B cell (primary cell): Measurements from ENCODE around the gene CD4. TPM values are rescaled to one million over a fixed set of nuclear protein-coding genes. Genes with fewer than 3 reads are reported as not detected.

Experiments
- ATAC-seq: fragments of 200-7000 bp; cut with Tn5 transposase; one replicate; pipeline ENCODE4 v1.10.0; 2021; ENCODE audit warnings: low read depth, mild to moderate bottlenecking, moderate number of reproducible peaks, moderate library complexity
- CTCF ChIA-PET: fragments of 350-600 bp; sonication (Branson Sonifier 250); formaldehyde crosslinking; loops from one replicate; lab custom pipeline; 2021; ENCODE audit warnings: antibody characterized with exemption, inconsistent platforms; lab: Charles Lee
- POLR2A ChIA-PET: fragments of 350-600 bp; sonication (Branson Sonifier 250); formaldehyde crosslinking; loops from one replicate; lab custom pipeline; 2021; ENCODE audit warnings: antibody characterized with exemption; lab: Charles Lee
- DNase-seq: peaks from one replicate; pipeline ENCODE4 v3.0.0; 2013
- H2AFZ ChIP-seq: 2 replicates; pipeline ENCODE4 v1.6.1; 2012; ENCODE audit warnings: mild to moderate bottlenecking, low read depth, low read length; ENCODE audit not compliant: insufficient read depth, poor library complexity, severe bottlenecking
- H3K27ac ChIP-seq, 2 donors: 1 replicate in 1 of 2; 2 replicates in 1 of 2; pipeline ENCODE4 v1.5.1; 2012 to 2013; ENCODE audit warnings: low read length in 2 of 2, mild to moderate bottlenecking in 2 of 2, moderate library complexity in 1 of 2
- H3K27me3 ChIP-seq, 4 experiments: fragments of 200-600 bp in 1 of 4; sonication (generic) in 1 of 4; replicated peaks in 1 of 4; 1 replicate in 2 of 4; 2 replicates in 2 of 4; pipeline versions ENCODE4 v1.6.1 to v1.7.0; 2013 to 2016; ENCODE audit warnings: low read length in 3 of 4, mild to moderate bottlenecking in 2 of 4, mixed read lengths in 1 of 4, moderate library complexity in 1 of 4; ENCODE audit not compliant: insufficient read depth in 4 of 4, control insufficient read depth in 3 of 4; ENCODE audit errors: control extremely low read depth in 1 of 4
- H3K36me3 ChIP-seq, 2 experiments: replicated peaks in 1 of 2; 1 replicate in 1 of 2; 2 replicates in 1 of 2; pipeline versions ENCODE4 v1.6.1 to v1.7.1; 2013; ENCODE audit warnings: low read length in 1 of 2; ENCODE audit not compliant: insufficient read depth in 2 of 2, control insufficient read depth in 1 of 2; ENCODE audit errors: control extremely low read depth in 1 of 2, extremely low read depth in 1 of 2
- H3K4me1 ChIP-seq, 2 donors: fragments of 200-600 bp in 1 of 2; sonication (generic) in 1 of 2; 1 replicate in 1 of 2; 2 replicates in 1 of 2; pipeline versions ENCODE4 v1.5.1 to v1.6.1; 2013 to 2017; ENCODE audit warnings: low read length in 2 of 2; ENCODE audit not compliant: control insufficient read depth in 2 of 2, insufficient read depth in 2 of 2
- H3K4me2 ChIP-seq: replicated peaks from 2 replicates; pipeline ENCODE3; 2012; ENCODE audit warnings: mild to moderate bottlenecking, low read depth, low read length; ENCODE audit not compliant: poor library complexity, severe bottlenecking
- H3K4me3 ChIP-seq, 5 experiments: fragments of 200-600 bp in 1 of 5; sonication (generic) in 1 of 5; 1 replicate in 3 of 5; 2 replicates in 2 of 5; pipeline versions ENCODE4 v1.5.1 to v1.7.0; 2011 to 2016; ENCODE audit warnings: low read length in 4 of 5, mild to moderate bottlenecking in 4 of 5, low read depth in 2 of 5, control low read depth in 1 of 5, moderate library complexity in 1 of 5; ENCODE audit not compliant: insufficient read depth in 1 of 5; ENCODE audit errors: control extremely low read depth in 1 of 5, extremely low read depth in 1 of 5
- H3K79me2 ChIP-seq: fragments of 200-600 bp; sonication (generic); one replicate; pipeline ENCODE4 v1.6.0; 2016; ENCODE audit warnings: low read length; ENCODE audit not compliant: control insufficient read depth, insufficient read depth
- H3K9ac ChIP-seq: fragments of 200-600 bp; sonication (generic); 2 replicates; pipeline ENCODE4 v1.6.1; 2017; ENCODE audit warnings: mild to moderate bottlenecking, low read length, moderate library complexity
- H3K9me3 ChIP-seq, 3 donors: one replicate each; pipeline versions ENCODE4 v1.6.1 to v1.7.1; 2013; ENCODE audit warnings: low read length in 2 of 3; ENCODE audit not compliant: control insufficient read depth in 2 of 3, insufficient read depth in 1 of 3; ENCODE audit errors: control extremely low read depth in 1 of 3
- H4K20me1 ChIP-seq: 2 replicates; pipeline ENCODE4 v1.6.0; 2012; ENCODE audit warnings: mild to moderate bottlenecking, low read length; ENCODE audit not compliant: insufficient read depth, control insufficient read depth, poor library complexity, severe bottlenecking
- H3K27ac Mint-ChIP-seq: one replicate; pipeline ENCODE4 v1.8.0; 2021; ENCODE audit warnings: mixed read lengths
- H3K27me3 Mint-ChIP-seq: one replicate; pipeline ENCODE4 v1.8.0; 2021; ENCODE audit warnings: mixed read lengths
- H3K4me1 Mint-ChIP-seq: one replicate; pipeline ENCODE4 v1.8.0; 2021; ENCODE audit warnings: mixed read lengths
- H3K4me3 Mint-ChIP-seq: one replicate; pipeline ENCODE4 v1.8.0; 2021; ENCODE audit warnings: mixed read lengths
- H3K9me3 Mint-ChIP-seq: one replicate; pipeline ENCODE4 v1.8.0; 2022; ENCODE audit warnings: mixed read lengths; ENCODE audit not compliant: insufficient read depth
- EZH2 ChIP-seq: IDR thresholded peaks from 2 replicates; pipeline ENCODE4 v1.6.1; 2012; ENCODE audit warnings: borderline replicate concordance, low read depth, mild to moderate bottlenecking, moderate library complexity, low read length; ENCODE audit not compliant: insufficient read depth, poor library complexity, severe bottlenecking
- WGBS: methylation state at CpG from one replicate; pipeline ENCODE4 v1.1.5; 2013; ENCODE audit warnings: missing lambda C conversion rate; ENCODE audit not compliant: insufficient coverage; 5-methylcytosine and 5-hydroxymethylcytosine counted together
- intact Hi-C: fragments of 100-400 bp; cut with micrococcal nuclease; formaldehyde crosslinking; loops from one replicate; pipeline ENCODE4 v1.10.0; 2022
- polyA plus RNA-seq: library from polyadenylated mRNA; depleted of rRNA; stranded (reverse); fragments of >200 nt; gene quantifications from 2 replicates; pipeline ENCODE4 v1.2.3, GENCODE V29; 2012
- total RNA-seq, 2 donors: library from RNA; stranded (reverse); fragments of 120-200 nt in 1 of 2; gene quantifications; 1 replicate in 1 of 2; 2 replicates in 1 of 2; pipeline versions ENCODE4 v1.2.3 to v1.2.4, GENCODE V29; 2013 to 2022
- TF ChIP-seq, protein P1 (sequence below): fragments of 200-600 bp; IDR thresholded peaks from one replicate; pipeline ENCODE4 v1.8.0; 2022; ENCODE audit warnings: antibody characterized with exemption, mild to moderate bottlenecking

Gene CD4
- total and polyA plus RNA-seq, 2 donors (not counting 1 experiment from before 2014, with no cell fraction given) = 0.49 to 2.2 TPM

- 85% methylated on average over 14 of the region's 14 CpGs for WGBS
- no peaks in the 10 kb centered on the region for H3K36me3 ChIP-seq
- no peak overlapping the region for H3K27ac Mint-ChIP-seq
- intact Hi-C loops = loop anchor here (2.0 kb wide), 1 partner anchor 89 kb away; the partner anchor contains the start of gene ZNF384
- no peaks in the 10 kb centered on the region for H3K79me2 ChIP-seq
- peaks cover 12% of the 10 kb centered on the region for H3K4me1 Mint-ChIP-seq
- no peak for TF ChIP-seq EZH2
- ATAC-seq (no peak), DNase-seq (no peak)
- ChIA-PET CTCF (interaction anchor here (0.6 to 7.8 kb wide), 28 partner anchors 8 to 383 kb away, joined by 3 to 109 read pairs (median 4); partner anchors contain the start of genes LPAR5, MLF2, PTMS and ZNF384), POLR2A (interaction anchor here (0.6 to 2.4 kb wide), 4 partner anchors 25 to 364 kb away, joined by 3 to 11 read pairs (median 6); partner anchors contain the start of gene MLF2)
- no peaks in the 10 kb centered on the region for H3K9me3 Mint-ChIP-seq
- H2AFZ ChIP-seq = peak overlapping the region; percentile 81
- peaks cover 17 to 21% of the 10 kb centered on the region in 2 donors for H3K4me1 ChIP-seq
- peak overlapping the region in 3 of 5 experiments; percentile 48 to 56 (median 49) for H3K4me3 ChIP-seq
- peak overlapping the region; percentile 85 for H3K4me3 Mint-ChIP-seq
- no peak overlapping the region for H3K27ac ChIP-seq
- peak overlapping the region; percentile 58 for H3K9ac ChIP-seq
- H3K27me3 ChIP-seq = peaks cover 0 to 47% (median 31%) of the 10 kb centered on the region in 4 experiments
- H3K27me3 Mint-ChIP-seq = peaks cover 44% of the 10 kb centered on the region
- H3K4me2 ChIP-seq = peak overlapping the region; percentile 79
- peaks cover 0 to 11% (median 0%) of the 10 kb centered on the region in 3 donors for H3K9me3 ChIP-seq
- no peaks in the 10 kb centered on the region for H4K20me1 ChIP-seq
Measured at GRCh38 chr12:6778217-6778573, 11.1 kb upstream of the CD4 start.

- WGBS = 4% methylated on average over 31 of the region's 35 CpGs
- ATAC-seq = peak; percentile 98
Measured at GRCh38 chr12:6778574-6779550, 10.5 kb upstream of the CD4 start.

More at GRCh38 chr12:6778574-6779550, 10.5 kb upstream of the CD4 start:
- Histone ChIP-seq H2AFZ (peak overlapping the region; percentile 81), H4K20me1 (no peaks in the 10 kb centered on the region), H3K27me3 (peaks cover 0 to 42% (median 28%) of the 10 kb centered on the region in 4 experiments), H3K27ac (no peak overlapping the region), H3K9ac (peak overlapping the region; percentile 58), H3K9me3 (peaks cover 0 to 11% (median 0%) of the 10 kb centered on the region in 3 donors), H3K4me1 (peaks cover 15% of the 10 kb centered on the region in 2 donors), H3K36me3 (no peaks in the 10 kb centered on the region), H3K4me2 (peak overlapping the region; percentile 79), H3K79me2 (no peaks in the 10 kb centered on the region), H3K4me3 (peak overlapping the region in 4 of 5 experiments; percentile 48 to 56 (median 50))
- ChIA-PET POLR2A (interaction anchor here (0.6 to 2.4 kb wide), 4 partner anchors 26 to 364 kb away, joined by 3 to 11 read pairs (median 6); partner anchors contain the start of gene MLF2), CTCF (interaction anchor here (0.6 to 7.8 kb wide), 30 partner anchors 9 to 383 kb away, joined by 3 to 109 read pairs (median 4); partner anchors contain the start of genes LPAR5, MLF2, PTMS and ZNF384)
- Mint-ChIP-seq H3K27me3 (peaks cover 42% of the 10 kb centered on the region), H3K4me3 (peak overlapping the region; percentile 85), H3K9me3 (no peaks in the 10 kb centered on the region), H3K27ac (peak overlapping the region; percentile 34), H3K4me1 (peaks cover 11% of the 10 kb centered on the region)
- intact Hi-C loops = loop anchor here (1.0 to 2.0 kb wide), 5 partner anchors 26 to 225 kb away; partner anchors contain the start of genes MLF2 and ZNF384
- peak; percentile 92 for DNase-seq
- no peak for TF ChIP-seq EZH2
- TF ChIP-seq, protein P1, sequence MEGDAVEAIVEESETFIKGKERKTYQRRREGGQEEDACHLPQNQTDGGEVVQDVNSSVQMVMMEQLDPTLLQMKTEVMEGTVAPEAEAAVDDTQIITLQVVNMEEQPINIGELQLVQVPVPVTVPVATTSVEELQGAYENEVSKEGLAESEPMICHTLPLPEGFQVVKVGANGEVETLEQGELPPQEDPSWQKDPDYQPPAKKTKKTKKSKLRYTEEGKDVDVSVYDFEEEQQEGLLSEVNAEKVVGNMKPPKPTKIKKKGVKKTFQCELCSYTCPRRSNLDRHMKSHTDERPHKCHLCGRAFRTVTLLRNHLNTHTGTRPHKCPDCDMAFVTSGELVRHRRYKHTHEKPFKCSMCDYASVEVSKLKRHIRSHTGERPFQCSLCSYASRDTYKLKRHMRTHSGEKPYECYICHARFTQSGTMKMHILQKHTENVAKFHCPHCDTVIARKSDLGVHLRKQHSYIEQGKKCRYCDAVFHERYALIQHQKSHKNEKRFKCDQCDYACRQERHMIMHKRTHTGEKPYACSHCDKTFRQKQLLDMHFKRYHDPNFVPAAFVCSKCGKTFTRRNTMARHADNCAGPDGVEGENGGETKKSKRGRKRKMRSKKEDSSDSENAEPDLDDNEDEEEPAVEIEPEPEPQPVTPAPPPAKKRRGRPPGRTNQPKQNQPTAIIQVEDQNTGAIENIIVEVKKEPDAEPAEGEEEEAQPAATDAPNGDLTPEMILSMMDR = peak; percentile 90
